Fibroblast of lung (primary cell): ENCODE results near the gene RSF1. TPM values are rescaled to one million over a fixed set of nuclear protein-coding genes. Genes with fewer than 3 reads are reported as not detected.

Experiments used
- DNase-seq, 2 donors: peaks; one replicate each; pipeline versions ENCODE4 v3.0.0 to v3.0.0-alpha.2; 2010; ENCODE audit warnings: low read depth in 2 of 2
- H2AFZ ChIP-seq: 2 replicates; pipeline ENCODE4 v1.5.1; 2012; ENCODE audit warnings: low read length, control low read depth, inconsistent platforms
- H3K27ac ChIP-seq: 2 replicates; pipeline ENCODE4 v1.5.1; 2011; ENCODE audit warnings: low read length, control low read depth; ENCODE audit not compliant: insufficient read depth
- H3K27me3 ChIP-seq: 2 replicates; pipeline ENCODE4 v1.5.1; 2011; ENCODE audit warnings: mild to moderate bottlenecking, low read length; ENCODE audit not compliant: control insufficient read depth, insufficient read depth
- H3K36me3 ChIP-seq: 2 replicates; pipeline ENCODE4 v1.5.1; 2011; ENCODE audit warnings: low read length; ENCODE audit not compliant: control insufficient read depth, insufficient read depth
- H3K4me1 ChIP-seq: 2 replicates; pipeline ENCODE4 v1.5.1; 2011; ENCODE audit warnings: low read length; ENCODE audit not compliant: control insufficient read depth, insufficient read depth; ENCODE audit errors: extremely low read depth
- H3K4me2 ChIP-seq: 2 replicates; pipeline ENCODE4 v1.5.1; 2011; ENCODE audit warnings: low read length, control low read depth; ENCODE audit not compliant: insufficient read depth; ENCODE audit errors: extremely low read depth
- H3K4me3 ChIP-seq, 4 experiments: fragments of 200-600 bp in 1 of 4; sonication (generic) in 1 of 4; replicated peaks in 1 of 4; 2 replicates each; pipeline ENCODE4 v1.5.1; 2011 to 2016; ENCODE audit warnings: low read length in 4 of 4, low read depth in 3 of 4, mild to moderate bottlenecking in 3 of 4, control low read depth in 2 of 4, inconsistent platforms in 1 of 4, mixed read lengths in 1 of 4; ENCODE audit not compliant: insufficient read depth in 1 of 4; ENCODE audit errors: control extremely low read depth in 1 of 4
- H3K79me2 ChIP-seq: 2 replicates; pipeline ENCODE4 v1.5.1; 2012; ENCODE audit warnings: mild to moderate bottlenecking, low read length, inconsistent platforms; ENCODE audit not compliant: control insufficient read depth, insufficient read depth
- H3K9ac ChIP-seq: 2 replicates; pipeline ENCODE4 v1.5.1; 2011; ENCODE audit warnings: mild to moderate bottlenecking, low read length, control low read depth; ENCODE audit not compliant: insufficient read depth
- H3K9me3 ChIP-seq: 2 replicates; pipeline ENCODE4 v1.5.1; 2012; ENCODE audit warnings: low read depth, low read length; ENCODE audit not compliant: control insufficient read depth, insufficient read depth
- H4K20me1 ChIP-seq: 2 replicates; pipeline ENCODE4 v1.5.1; 2011; ENCODE audit warnings: low read length; ENCODE audit not compliant: control insufficient read depth, insufficient read depth; ENCODE audit errors: extremely low read depth
- CTCF ChIP-seq, 2 donors: IDR thresholded peaks in 1 of 2; conservative IDR thresholded peaks in 1 of 2; 1 replicate in 1 of 2; 2 replicates in 1 of 2; pipeline ENCODE4 v1.5.1; 2011 to 2012; ENCODE audit warnings: low read length in 2 of 2, control low read depth in 1 of 2, inconsistent platforms in 1 of 2, low read depth in 1 of 2, mild to moderate bottlenecking in 1 of 2
- EZH2 ChIP-seq: IDR thresholded peaks from 2 replicates; pipeline ENCODE4 v1.5.1; 2012; ENCODE audit warnings: low read length, control low read depth, mild to moderate bottlenecking; ENCODE audit errors: missing control alignments
- polyA plus RNA-seq, 2 donors: library from polyadenylated mRNA; depleted of rRNA in 1 of 2; stranded (reverse) in 1 of 2; unstranded in 1 of 2; fragments of >200 nt; gene quantifications; 2 replicates each; pipeline ENCODE4 v1.2.1, GENCODE V29; 2011 to 2012; ENCODE audit warnings: missing spikeins in 1 of 2
- total RNA-seq: library from RNA; depleted of rRNA; stranded (reverse); fragments of >200 nt; gene quantifications from 2 replicates; pipeline ENCODE4 v1.2.1, GENCODE V29; 2014

Gene RSF1
- total and polyA plus RNA-seq, 2 donors (not counting 1 experiment from before 2014, with no cell fraction given) = 27.5 to 38.1 TPM

GRCh38 chr11:77806993-77807392, 13.5 kb downstream of the RSF1 start:
- peaks cover 69% of the 10 kb centered on the region for H3K79me2 ChIP-seq
- TF ChIP-seq CTCF (conservative IDR thresholded peaks at IDR 0.05 in 1 of 2, IDR thresholded peaks at IDR 0.05 in 1 of 2; ENCODE audit: low read depth in 1 of 2, low read length in 2 of 2) (no peak), EZH2 (no peak)

GRCh38 chr11:77806415-77806814, 14.1 kb downstream of the RSF1 start:
- no peaks in the 10 kb centered on the region for H3K27me3 ChIP-seq
- H3K36me3 ChIP-seq = no peaks in the 10 kb centered on the region
- H3K4me3 ChIP-seq = no peak overlapping the region
- no peak for DNase-seq
- no peak for TF ChIP-seq EZH2
- no peak for TF ChIP-seq CTCF (conservative IDR thresholded peaks at IDR 0.05 in 1 of 2, IDR thresholded peaks at IDR 0.05 in 1 of 2; ENCODE audit: low read depth in 1 of 2, low read length in 2 of 2)
- H3K9ac ChIP-seq = no peak overlapping the region
- peaks cover 6% of the 10 kb centered on the region for H4K20me1 ChIP-seq
- H3K79me2 ChIP-seq = peaks cover 68% of the 10 kb centered on the region
- H3K27ac ChIP-seq = no peak overlapping the region
- no peaks in the 10 kb centered on the region for H3K9me3 ChIP-seq
- no peaks in the 10 kb centered on the region for H3K4me1 ChIP-seq
- no peak overlapping the region for H3K4me2 ChIP-seq
- no peak overlapping the region for H2AFZ ChIP-seq

More at GRCh38 chr11:77806993-77807392, 13.5 kb downstream of the RSF1 start:
- Histone ChIP-seq H2AFZ (no peak overlapping the region), H3K4me2 (no peak overlapping the region), H3K9me3 (no peaks in the 10 kb centered on the region), H3K4me1 (no peaks in the 10 kb centered on the region), H3K36me3 (no peaks in the 10 kb centered on the region), H3K27me3 (no peaks in the 10 kb centered on the region), H3K27ac (no peak overlapping the region), H3K9ac (no peak overlapping the region), H4K20me1 (peaks cover 6% of the 10 kb centered on the region), H3K4me3 (no peak overlapping the region)
- DNase-seq = no peak

- no peak for DNase-seq
Measured at GRCh38 chr11:77801477-77801876, 19.0 kb downstream of the RSF1 start.

More at GRCh38 chr11:77801477-77801876, 19.0 kb downstream of the RSF1 start:
- H3K4me1 ChIP-seq = no peaks in the 10 kb centered on the region
- no peaks in the 10 kb centered on the region for H3K27me3 ChIP-seq
- H3K79me2 ChIP-seq = peaks cover 64% of the 10 kb centered on the region
- H3K27ac ChIP-seq = no peak overlapping the region
- no peak overlapping the region for H3K4me2 ChIP-seq
- no peaks in the 10 kb centered on the region for H4K20me1 ChIP-seq
- H3K36me3 ChIP-seq = no peaks in the 10 kb centered on the region
- no peak overlapping the region for H3K4me3 ChIP-seq
- no peak overlapping the region for H2AFZ ChIP-seq
- TF ChIP-seq CTCF (conservative IDR thresholded peaks at IDR 0.05 in 1 of 2, IDR thresholded peaks at IDR 0.05 in 1 of 2; ENCODE audit: low read depth in 1 of 2, low read length in 2 of 2) = no peak
- no peak for TF ChIP-seq EZH2
- H3K9ac ChIP-seq = no peak overlapping the region
- no peaks in the 10 kb centered on the region for H3K9me3 ChIP-seq
